Regular cardiac myocyte (primary cell): Measurements from ENCODE around the gene LYST. TPM values are rescaled to one million over a fixed set of nuclear protein-coding genes. Genes with fewer than 3 reads are reported as not detected.

Experiments
- total RNA-seq: library from RNA; depleted of rRNA; stranded (reverse); fragments of >200 nt; gene quantifications from 2 replicates; pipeline ENCODE4 v1.2.3, GENCODE V29; 2014

Gene LYST
- 10.4 and 29.0 TPM in 2 replicates for total RNA-seq

GRCh38 chr1:235866205-235866912 lies at the start of gene LYST:
TSS of gene LYST (minus strand) at chr1:235866906. CDS start at chr1:235830417, 36,489 bp downstream.

DNA sequence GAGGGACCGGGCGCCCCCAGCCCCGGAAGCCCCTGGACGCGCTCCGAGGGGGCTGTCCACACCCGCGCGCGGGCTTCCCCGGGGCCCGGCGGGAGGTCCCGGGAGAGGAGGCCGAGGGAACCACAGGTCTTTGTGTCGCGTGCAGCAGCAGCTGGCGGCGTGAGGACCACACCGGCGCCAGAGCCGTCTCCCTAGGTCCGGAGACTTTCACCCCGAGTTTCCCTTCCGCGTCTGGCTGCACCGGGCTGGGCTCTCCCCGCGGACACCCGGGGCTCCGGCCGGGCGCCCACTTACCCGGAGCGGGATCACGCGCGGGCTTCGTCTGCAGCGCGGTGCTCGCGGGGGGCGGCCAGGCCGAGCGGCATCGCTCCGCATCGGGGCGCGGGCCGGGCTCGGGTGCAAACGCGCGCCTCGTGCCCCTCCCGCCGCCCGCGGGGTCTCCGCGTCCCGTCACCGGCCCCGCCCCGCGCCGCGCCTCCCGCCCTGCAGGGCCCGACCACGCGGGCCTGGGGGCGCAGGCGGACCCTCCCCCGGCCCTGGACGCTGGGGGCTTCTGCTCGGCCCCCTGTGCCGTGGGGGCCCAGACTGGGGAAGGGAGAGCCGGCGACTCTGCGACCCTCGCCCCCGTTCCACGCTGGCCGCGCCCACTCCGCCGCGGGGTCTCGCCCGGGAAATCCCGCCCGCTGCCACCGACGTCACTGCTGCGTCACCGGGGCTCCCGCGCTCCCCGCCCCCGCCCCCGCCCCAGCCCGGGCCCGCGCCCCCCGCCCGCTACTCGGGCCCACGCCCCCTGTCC lies 217.1 kb downstream of the LYST start, which contains the start of gene GNG4:
GNG4 (minus strand) TSS at position 417 of the 796 bp plus-strand sequence. CDS start 65,946 bp downstream, outside the sequence.

Other genes starting within 250 kb of the LYST start
- gene GNG4, start 217.1 kb downstream of the LYST start, total RNA-seq = under 0.01 and 0.19 TPM in 2 replicates
- 59.6 and 96.4 TPM in 2 replicates for gene NID1, start 198.2 kb upstream of the LYST start, total RNA-seq